BE2C (cell line): Measurements from ENCODE around the gene OR52B2.

Source experiments
- DNase-seq: peaks from one replicate; pipeline ENCODE4 v3.0.0-alpha.2; 2020
- H3K27me3 ChIP-seq: fragments of 250-450 bp; sonication (Bioruptor Pico); 2 replicates; pipeline ENCODE4 v1.5.1; 2020; ENCODE audit warnings: mild to moderate bottlenecking
- H3K36me3 ChIP-seq: fragments of 250-450 bp; sonication (Bioruptor Pico); 2 replicates; pipeline ENCODE4 v1.5.1; 2020; ENCODE audit warnings: mild to moderate bottlenecking
- H3K4me1 ChIP-seq: fragments of 250-450 bp; sonication (Bioruptor Pico); 2 replicates; pipeline ENCODE4 v1.5.1; 2020
- H3K4me3 ChIP-seq: 2 replicates; pipeline ENCODE4 v1.5.1; 2011; ENCODE audit warnings: low read depth, low read length
- H3K9me3 ChIP-seq: fragments of 250-450 bp; sonication (Bioruptor Pico); 2 replicates; pipeline ENCODE4 v1.5.1; 2020
- TF ChIP-seq, protein P1 (sequence below): IDR thresholded peaks from 2 replicates; pipeline ENCODE4 v1.5.1; 2012; ENCODE audit warnings: mild to moderate bottlenecking, low read depth, low read length

The OR52B2 gene

DNA sequence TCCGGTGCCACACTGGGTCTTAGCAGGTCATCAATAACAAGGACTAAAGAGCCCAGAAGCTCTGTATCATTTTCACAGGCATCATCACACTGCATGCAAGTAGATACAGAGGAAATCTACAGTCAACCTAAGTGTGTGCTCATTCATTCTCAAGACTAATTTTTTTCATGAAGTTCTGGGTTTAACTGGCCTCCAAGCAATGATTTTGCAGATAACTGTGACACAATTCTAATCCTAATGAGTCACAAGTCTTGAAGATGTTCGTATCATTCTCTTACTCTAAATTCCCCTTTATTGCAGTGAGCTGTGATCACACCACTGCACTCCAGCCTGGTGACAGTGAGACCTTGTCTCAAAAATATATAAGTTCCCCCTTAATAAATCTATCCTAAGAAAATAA is 31.4 kb upstream of the OR52B2 start:
- H3K4me3 ChIP-seq = no peak overlapping the region
- no peaks in the 10 kb centered on the region for H3K36me3 ChIP-seq
- no peaks in the 10 kb centered on the region for H3K27me3 ChIP-seq
- no peaks in the 10 kb centered on the region for H3K9me3 ChIP-seq
- TF ChIP-seq, protein P1, sequence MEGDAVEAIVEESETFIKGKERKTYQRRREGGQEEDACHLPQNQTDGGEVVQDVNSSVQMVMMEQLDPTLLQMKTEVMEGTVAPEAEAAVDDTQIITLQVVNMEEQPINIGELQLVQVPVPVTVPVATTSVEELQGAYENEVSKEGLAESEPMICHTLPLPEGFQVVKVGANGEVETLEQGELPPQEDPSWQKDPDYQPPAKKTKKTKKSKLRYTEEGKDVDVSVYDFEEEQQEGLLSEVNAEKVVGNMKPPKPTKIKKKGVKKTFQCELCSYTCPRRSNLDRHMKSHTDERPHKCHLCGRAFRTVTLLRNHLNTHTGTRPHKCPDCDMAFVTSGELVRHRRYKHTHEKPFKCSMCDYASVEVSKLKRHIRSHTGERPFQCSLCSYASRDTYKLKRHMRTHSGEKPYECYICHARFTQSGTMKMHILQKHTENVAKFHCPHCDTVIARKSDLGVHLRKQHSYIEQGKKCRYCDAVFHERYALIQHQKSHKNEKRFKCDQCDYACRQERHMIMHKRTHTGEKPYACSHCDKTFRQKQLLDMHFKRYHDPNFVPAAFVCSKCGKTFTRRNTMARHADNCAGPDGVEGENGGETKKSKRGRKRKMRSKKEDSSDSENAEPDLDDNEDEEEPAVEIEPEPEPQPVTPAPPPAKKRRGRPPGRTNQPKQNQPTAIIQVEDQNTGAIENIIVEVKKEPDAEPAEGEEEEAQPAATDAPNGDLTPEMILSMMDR = no peak
- DNase-seq = no peak
- no peaks in the 10 kb centered on the region for H3K4me1 ChIP-seq

DNA sequence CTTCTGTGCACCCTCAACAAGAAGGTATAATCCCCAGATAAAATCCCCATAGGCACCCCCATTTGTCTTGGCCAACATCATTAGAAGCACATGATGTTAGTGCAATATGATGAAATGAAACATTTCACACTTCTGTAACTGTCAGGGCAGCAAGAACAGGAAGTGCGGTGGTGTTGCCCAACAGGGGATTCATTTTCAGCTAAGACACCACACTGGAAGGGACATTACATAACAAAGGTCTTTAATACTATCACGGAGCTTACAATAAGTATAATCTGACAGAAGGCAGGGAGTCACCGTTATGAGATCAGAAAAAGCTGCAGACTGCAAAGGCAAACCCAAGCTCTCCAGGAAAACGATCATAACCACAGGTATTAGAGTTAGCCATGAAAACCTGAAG is 30.8 kb upstream of the OR52B2 start:
- Histone ChIP-seq H3K27me3 (no peaks in the 10 kb centered on the region), H3K4me1 (no peaks in the 10 kb centered on the region), H3K4me3 (no peak overlapping the region), H3K36me3 (no peaks in the 10 kb centered on the region), H3K9me3 (no peaks in the 10 kb centered on the region)
- no peak for DNase-seq
- TF ChIP-seq, protein P1 = no peak

DNA sequence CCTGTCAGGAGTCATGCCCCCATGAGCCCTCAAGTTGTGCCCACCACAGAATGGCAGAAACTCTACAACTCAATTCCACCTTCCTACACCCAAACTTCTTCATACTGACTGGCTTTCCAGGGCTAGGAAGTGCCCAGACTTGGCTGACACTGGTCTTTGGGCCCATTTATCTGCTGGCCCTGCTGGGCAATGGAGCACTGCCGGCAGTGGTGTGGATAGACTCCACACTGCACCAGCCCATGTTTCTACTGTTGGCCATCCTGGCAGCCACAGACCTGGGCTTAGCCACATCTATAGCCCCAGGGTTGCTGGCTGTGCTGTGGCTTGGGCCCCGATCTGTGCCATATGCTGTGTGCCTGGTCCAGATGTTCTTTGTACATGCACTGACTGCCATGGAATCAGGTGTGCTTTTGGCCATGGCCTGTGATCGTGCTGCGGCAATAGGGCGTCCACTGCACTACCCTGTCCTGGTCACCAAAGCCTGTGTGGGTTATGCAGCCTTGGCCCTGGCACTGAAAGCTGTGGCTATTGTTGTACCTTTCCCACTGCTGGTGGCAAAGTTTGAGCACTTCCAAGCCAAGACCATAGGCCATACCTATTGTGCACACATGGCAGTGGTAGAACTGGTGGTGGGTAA is 29.2 kb upstream of the OR52B2 start, which contains the start of gene OR52W1:
Gene OR52W1, plus strand, starts transcription at position 51 of the 637 bp plus-strand sequence. Its CDS starts 0 bp downstream, at position 51.
- TF ChIP-seq, protein P1 = no peak
- Histone ChIP-seq H3K4me3 (no peak within 1 kb of the TSS), H3K9me3 (no peaks in the 10 kb centered on the region), H3K4me1 (no peaks in the 10 kb centered on the region), H3K36me3 (no peaks in the 10 kb centered on the region), H3K27me3 (no peaks in the 10 kb centered on the region)
- no peak for DNase-seq

DNA sequence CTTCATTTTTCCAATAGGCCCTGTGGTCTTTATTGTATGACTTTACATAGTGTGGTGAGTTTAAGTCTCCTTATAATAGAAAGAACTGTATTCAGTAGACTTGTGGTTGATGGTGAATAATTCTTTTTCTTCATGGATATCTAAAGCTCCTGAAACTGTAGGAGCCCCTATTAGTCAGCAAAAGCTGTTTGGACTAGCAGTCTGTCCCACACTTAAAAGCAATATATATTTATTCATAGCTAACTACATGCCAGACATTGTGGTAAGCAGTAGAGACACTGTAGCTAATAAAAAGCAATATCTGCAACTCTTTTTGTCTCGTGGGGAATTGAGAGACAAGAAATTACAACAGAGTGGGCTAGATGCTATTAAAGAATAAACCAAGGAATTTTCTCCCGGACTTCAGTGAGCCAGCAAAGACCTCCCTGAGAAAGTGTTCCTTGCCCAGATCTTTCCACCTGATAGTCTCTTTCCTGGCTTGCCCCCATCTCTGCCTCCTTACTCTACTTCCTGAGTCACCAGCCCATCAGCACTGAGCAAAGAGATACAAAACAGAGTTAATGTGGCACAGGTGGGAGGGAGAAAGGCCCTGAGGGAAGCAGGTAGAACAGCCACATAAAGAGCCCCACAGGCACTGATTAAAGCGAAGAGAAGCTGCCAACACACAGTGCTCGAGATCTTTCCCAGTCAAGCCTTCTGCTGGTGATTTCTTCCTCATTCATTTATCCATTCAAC is 27.5 kb upstream of the OR52B2 start:
- H3K9me3 ChIP-seq = no peaks in the 10 kb centered on the region
- no peak overlapping the region for H3K4me3 ChIP-seq
- no peak for DNase-seq
- TF ChIP-seq, protein P1 = no peak
- H3K36me3 ChIP-seq = no peaks in the 10 kb centered on the region
- no peaks in the 10 kb centered on the region for H3K27me3 ChIP-seq
- H3K4me1 ChIP-seq = no peaks in the 10 kb centered on the region

DNA sequence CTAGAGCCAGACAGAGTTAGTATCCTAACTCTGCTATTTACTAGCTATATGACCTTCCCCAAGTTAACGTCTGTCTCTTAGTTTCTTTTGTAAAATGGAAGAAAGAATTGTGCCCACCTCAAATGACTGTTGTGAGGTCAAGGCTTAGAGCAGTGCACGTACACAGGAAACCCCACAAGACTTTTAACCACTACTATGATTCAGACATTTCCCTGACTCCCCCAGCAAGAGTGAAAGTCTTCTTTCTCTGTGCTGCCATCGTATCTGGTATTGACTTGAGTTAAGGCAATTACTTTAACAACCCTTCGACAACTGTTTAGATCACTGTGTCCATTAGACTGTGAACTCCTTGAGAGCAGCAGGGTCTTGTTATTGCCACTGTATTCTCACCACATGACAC is 26.3 kb upstream of the OR52B2 start:
- Histone ChIP-seq H3K27me3 (no peaks in the 10 kb centered on the region), H3K4me1 (no peaks in the 10 kb centered on the region), H3K36me3 (no peaks in the 10 kb centered on the region), H3K4me3 (no peak overlapping the region), H3K9me3 (no peaks in the 10 kb centered on the region)
- no peak for DNase-seq
- TF ChIP-seq, protein P1 = no peak

DNA sequence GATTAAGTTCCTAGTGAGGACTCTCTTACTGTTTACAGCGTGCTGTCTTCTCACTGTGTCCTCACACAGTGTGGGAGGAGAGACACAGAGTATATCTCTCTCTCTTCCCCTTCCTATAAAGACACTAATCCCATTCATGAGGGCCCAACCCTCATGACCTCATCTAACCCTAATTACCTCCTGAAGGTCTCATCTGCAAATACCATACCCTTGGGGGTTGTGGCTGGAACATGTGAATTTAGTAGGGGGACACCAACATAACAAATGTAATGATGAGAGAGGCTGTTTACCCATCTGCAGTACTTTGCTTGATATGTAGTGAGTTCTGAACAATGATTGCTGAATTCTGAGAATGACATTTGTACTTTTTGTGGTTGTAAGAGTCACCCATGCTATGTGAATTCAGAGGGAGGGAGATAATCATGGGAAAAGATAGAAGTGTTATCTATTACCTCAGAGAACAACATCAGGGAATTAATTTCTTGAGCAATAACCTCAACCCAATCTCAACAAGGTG is 24.0 kb upstream of the OR52B2 start:
- Histone ChIP-seq H3K36me3 (no peaks in the 10 kb centered on the region), H3K27me3 (no peaks in the 10 kb centered on the region), H3K4me3 (no peak overlapping the region), H3K9me3 (no peaks in the 10 kb centered on the region), H3K4me1 (no peaks in the 10 kb centered on the region)
- DNase-seq = no peak
- TF ChIP-seq, protein P1 = no peak
